Ishikawa (cell line): ENCODE results near the gene SERPINB10.

Experiments used
- CEBPB ChIP-seq: IDR thresholded peaks from 2 replicates; pipeline ENCODE4 v1.6.1; 2012
- CREB1 ChIP-seq: IDR thresholded peaks from 2 replicates; pipeline ENCODE4 v1.6.1; 2012; ENCODE audit warnings: low read depth
- EGR1 ChIP-seq: IDR thresholded peaks from 2 replicates; pipeline ENCODE4 v1.6.1; 2012
- EP300 ChIP-seq: IDR thresholded peaks from 2 replicates; pipeline ENCODE4 v1.6.1; 2012; ENCODE audit warnings: borderline replicate concordance
- FOXM1 ChIP-seq: IDR thresholded peaks from 2 replicates; pipeline ENCODE4 v1.6.1; 2012; ENCODE audit warnings: low read depth, borderline replicate concordance
- NFIC ChIP-seq: IDR thresholded peaks from 2 replicates; pipeline ENCODE4 v1.6.1; 2012
- RAD21 ChIP-seq: IDR thresholded peaks from 2 replicates; pipeline ENCODE4 v1.6.1; 2012; ENCODE audit warnings: low read depth
- TAF1 ChIP-seq: IDR thresholded peaks from 2 replicates; pipeline ENCODE4 v1.6.1; 2012; ENCODE audit warnings: low read depth, mild to moderate bottlenecking
- TCF12 ChIP-seq: IDR thresholded peaks from 2 replicates; pipeline ENCODE4 v1.6.1; 2012; ENCODE audit warnings: low read depth
- TEAD4 ChIP-seq: IDR thresholded peaks from 2 replicates; pipeline ENCODE4 v1.6.1; 2012
- YY1 ChIP-seq: IDR thresholded peaks from 2 replicates; pipeline ENCODE4 v1.6.1; 2012; ENCODE audit warnings: low read depth
- ZBTB7A ChIP-seq: IDR thresholded peaks from 2 replicates; pipeline ENCODE4 v1.6.1; 2012; ENCODE audit warnings: low read depth
- TF ChIP-seq, protein P1 (sequence below): IDR thresholded peaks from 2 replicates; pipeline ENCODE4 v1.6.1; 2012
- TF ChIP-seq, protein P2 (sequence below): IDR thresholded peaks from 2 replicates; pipeline ENCODE4 v1.6.1; 2012; ENCODE audit warnings: low read depth, mild to moderate bottlenecking
- TF ChIP-seq, protein P3 (sequence below): IDR thresholded peaks from 2 replicates; pipeline ENCODE4 v1.6.1; 2012

SERPINB10 gene

DNA sequence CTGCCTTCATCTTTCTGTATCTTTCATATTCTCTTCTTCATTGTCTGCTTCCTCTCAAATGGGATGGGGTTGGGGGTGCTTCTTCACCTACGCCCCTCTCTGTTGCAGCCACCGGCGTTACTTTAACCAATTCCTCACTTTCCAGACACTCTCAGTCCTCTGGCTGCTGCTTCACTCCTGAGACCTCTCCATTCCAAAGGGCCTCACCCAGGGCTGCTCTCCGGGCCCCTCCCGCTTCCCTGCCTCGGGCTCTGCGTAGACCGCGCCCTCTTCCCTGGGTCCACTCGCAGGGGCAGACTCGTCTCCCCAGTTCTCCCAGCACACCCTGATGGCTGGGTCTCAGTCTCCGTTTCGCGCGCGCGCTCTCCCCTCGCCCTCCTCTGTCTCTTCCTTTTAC lies 63.0 kb downstream of the SERPINB10 start:
- no peak for TF ChIP-seq TCF12
- TF ChIP-seq EP300: no peak
- TF ChIP-seq TAF1: no peak
- TF ChIP-seq, protein P1, sequence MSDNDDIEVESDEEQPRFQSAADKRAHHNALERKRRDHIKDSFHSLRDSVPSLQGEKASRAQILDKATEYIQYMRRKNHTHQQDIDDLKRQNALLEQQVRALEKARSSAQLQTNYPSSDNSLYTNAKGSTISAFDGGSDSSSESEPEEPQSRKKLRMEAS: no peak
- TF ChIP-seq, protein P2, sequence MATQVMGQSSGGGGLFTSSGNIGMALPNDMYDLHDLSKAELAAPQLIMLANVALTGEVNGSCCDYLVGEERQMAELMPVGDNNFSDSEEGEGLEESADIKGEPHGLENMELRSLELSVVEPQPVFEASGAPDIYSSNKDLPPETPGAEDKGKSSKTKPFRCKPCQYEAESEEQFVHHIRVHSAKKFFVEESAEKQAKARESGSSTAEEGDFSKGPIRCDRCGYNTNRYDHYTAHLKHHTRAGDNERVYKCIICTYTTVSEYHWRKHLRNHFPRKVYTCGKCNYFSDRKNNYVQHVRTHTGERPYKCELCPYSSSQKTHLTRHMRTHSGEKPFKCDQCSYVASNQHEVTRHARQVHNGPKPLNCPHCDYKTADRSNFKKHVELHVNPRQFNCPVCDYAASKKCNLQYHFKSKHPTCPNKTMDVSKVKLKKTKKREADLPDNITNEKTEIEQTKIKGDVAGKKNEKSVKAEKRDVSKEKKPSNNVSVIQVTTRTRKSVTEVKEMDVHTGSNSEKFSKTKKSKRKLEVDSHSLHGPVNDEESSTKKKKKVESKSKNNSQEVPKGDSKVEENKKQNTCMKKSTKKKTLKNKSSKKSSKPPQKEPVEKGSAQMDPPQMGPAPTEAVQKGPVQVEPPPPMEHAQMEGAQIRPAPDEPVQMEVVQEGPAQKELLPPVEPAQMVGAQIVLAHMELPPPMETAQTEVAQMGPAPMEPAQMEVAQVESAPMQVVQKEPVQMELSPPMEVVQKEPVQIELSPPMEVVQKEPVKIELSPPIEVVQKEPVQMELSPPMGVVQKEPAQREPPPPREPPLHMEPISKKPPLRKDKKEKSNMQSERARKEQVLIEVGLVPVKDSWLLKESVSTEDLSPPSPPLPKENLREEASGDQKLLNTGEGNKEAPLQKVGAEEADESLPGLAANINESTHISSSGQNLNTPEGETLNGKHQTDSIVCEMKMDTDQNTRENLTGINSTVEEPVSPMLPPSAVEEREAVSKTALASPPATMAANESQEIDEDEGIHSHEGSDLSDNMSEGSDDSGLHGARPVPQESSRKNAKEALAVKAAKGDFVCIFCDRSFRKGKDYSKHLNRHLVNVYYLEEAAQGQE: no peak
- no peak for TF ChIP-seq EGR1
- no peak for TF ChIP-seq NFIC
- TF ChIP-seq TEAD4: no peak
- no peak for TF ChIP-seq CEBPB
- TF ChIP-seq YY1: no peak
- no peak for TF ChIP-seq RAD21
- TF ChIP-seq, protein P3, sequence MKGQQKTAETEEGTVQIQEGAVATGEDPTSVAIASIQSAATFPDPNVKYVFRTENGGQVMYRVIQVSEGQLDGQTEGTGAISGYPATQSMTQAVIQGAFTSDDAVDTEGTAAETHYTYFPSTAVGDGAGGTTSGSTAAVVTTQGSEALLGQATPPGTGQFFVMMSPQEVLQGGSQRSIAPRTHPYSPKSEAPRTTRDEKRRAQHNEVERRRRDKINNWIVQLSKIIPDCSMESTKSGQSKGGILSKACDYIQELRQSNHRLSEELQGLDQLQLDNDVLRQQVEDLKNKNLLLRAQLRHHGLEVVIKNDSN: no peak
- no peak for TF ChIP-seq ZBTB7A

DNA sequence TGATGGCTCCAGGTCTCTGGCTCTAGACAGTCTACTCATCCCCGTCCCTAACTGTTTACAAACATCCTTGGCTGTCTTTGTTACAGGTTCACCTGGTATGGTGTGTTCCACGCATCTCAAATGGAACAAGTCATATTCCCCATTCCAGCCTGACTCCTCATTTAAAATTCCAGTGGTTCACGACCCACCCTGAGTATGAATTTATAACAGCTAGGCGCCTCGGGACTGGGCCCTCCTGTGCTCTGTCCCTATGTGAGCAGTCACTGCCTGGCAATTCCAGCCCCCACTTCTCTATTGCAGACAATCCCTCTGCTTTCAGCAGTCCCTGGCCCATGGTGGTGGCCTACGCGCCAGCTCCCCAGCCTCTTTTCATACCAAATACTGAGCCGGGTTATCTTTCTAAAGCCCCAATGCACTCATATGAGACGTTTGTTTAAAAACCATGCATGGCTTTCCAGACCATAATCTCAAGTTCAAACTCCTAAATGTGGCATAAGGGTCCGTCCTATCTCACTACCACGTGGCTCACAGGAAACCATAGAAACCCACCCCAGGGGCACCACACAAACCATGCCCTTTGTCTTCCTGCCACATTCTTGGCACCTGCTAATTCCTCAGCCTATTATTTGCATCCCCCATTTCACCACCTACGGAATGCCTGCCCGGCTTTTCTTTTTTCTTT lies 63.7 kb downstream of the SERPINB10 start:
- no peak for TF ChIP-seq RAD21
- TF ChIP-seq FOXM1: no peak
- TF ChIP-seq CREB1: no peak
- TF ChIP-seq, protein P3: no peak
- TF ChIP-seq TAF1: no peak

DNA sequence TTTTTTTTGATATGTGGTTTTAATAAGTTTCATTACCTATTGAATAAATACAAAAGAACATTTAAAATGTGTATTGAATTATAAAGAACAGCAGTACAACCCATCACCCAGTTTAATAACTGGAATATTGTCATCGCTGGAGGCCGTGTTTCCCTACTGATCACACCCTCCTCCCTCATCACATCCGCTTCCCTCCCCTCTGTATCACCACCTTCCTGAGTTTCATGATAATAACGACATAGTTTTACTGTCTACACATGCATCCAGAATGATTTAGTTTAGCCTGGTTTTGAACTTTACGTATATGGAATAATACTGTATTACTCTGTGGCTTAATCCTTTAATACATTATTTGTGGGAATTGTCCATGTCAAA lies 64.2 kb downstream of the SERPINB10 start:
- TF ChIP-seq ZBTB7A: no peak
- TF ChIP-seq CEBPB: no peak
- TF ChIP-seq TEAD4: no peak
- no peak for TF ChIP-seq EGR1
- TF ChIP-seq FOXM1: no peak
- TF ChIP-seq EP300: no peak
- TF ChIP-seq CREB1: no peak
- TF ChIP-seq TCF12: no peak
- TF ChIP-seq YY1: no peak
- no peak for TF ChIP-seq TAF1
- TF ChIP-seq, protein P3: no peak
- no peak for TF ChIP-seq NFIC
- TF ChIP-seq, protein P1: no peak
- no peak for TF ChIP-seq RAD21
- TF ChIP-seq, protein P2: no peak

DNA sequence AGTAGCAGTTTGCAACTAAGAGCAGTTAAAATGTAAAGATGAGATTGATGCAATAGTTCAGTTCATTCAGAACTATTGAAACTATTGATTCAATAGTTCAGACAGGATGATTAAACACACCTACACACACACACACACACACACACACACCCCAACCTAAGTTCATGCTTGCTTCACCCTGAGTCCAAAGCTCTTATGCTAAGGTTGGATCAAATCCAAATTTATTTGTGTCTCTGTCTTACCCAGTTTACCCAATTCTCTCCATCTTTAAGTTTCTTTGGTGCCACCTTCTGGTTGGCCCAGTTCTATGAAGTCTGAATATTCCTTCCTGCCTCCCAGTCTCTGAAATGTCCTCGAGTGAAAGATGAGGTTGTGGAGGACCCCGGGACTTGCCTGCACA lies 67.2 kb downstream of the SERPINB10 start:
- TF ChIP-seq, protein P3: no peak
- TF ChIP-seq, protein P2: no peak
- TF ChIP-seq FOXM1 (no peak), YY1 (no peak)
